ENCODE results near the gene TMEM63A. TPM values are rescaled to one million over a fixed set of nuclear protein-coding genes. Genes with fewer than 3 reads are reported as not detected.

The TMEM63A gene
- total RNA-seq, 1 donor from 2014 or later: 75.7 TPM

GRCh38 chr1:225846331-225847310, 35.6 kb downstream of the TMEM63A start:
- TF ChIP-seq CTCF (IDR thresholded peaks at IDR 0.05; ENCODE audit: unreplicated experiment): no peak
- Mint-ChIP-seq H3K9me3 (no peaks in the 10 kb centered on the region), H3K4me1 (peaks cover 14% of the 10 kb centered on the region), H3K36me3 (peaks cover 27% of the 10 kb centered on the region), H3K4me3 (no peak overlapping the region), H3K27me3 (ENCODE audit: low read depth) (no peaks in the 10 kb centered on the region), H3K27ac (no peak overlapping the region)
- no peak for DNase-seq (ENCODE audit: low spot score in 2 of 2, unreplicated experiment in 2 of 2)

GRCh38 chr1:225845571-225846259, 36.5 kb downstream of the TMEM63A start:
- TF ChIP-seq CTCF (IDR thresholded peaks at IDR 0.05; ENCODE audit: unreplicated experiment): peak; percentile 34
- Mint-ChIP-seq H3K27ac (peak overlapping the region; percentile 47), H3K4me3 (no peak overlapping the region), H3K36me3 (peaks cover 26% of the 10 kb centered on the region), H3K27me3 (ENCODE audit: low read depth) (no peaks in the 10 kb centered on the region), H3K9me3 (no peaks in the 10 kb centered on the region), H3K4me1 (peaks cover 14% of the 10 kb centered on the region)
- DNase-seq (ENCODE audit: low spot score in 2 of 2, unreplicated experiment in 2 of 2): peak; percentile 55 to 73

GRCh38 chr1:225845097-225845496, 37.1 kb downstream of the TMEM63A start:
- H3K36me3 Mint-ChIP-seq: peaks cover 24% of the 10 kb centered on the region
- H3K27me3 Mint-ChIP-seq (ENCODE audit: low read depth): no peaks in the 10 kb centered on the region
- H3K4me3 Mint-ChIP-seq: no peak overlapping the region
- no peak for DNase-seq (ENCODE audit: low spot score in 2 of 2, unreplicated experiment in 2 of 2)
- peaks cover 14% of the 10 kb centered on the region for H3K4me1 Mint-ChIP-seq
- no peak for TF ChIP-seq CTCF (IDR thresholded peaks at IDR 0.05; ENCODE audit: unreplicated experiment)
- no peak overlapping the region for H3K27ac Mint-ChIP-seq
- no peaks in the 10 kb centered on the region for H3K9me3 Mint-ChIP-seq

- Mint-ChIP-seq H3K27ac (no peak overlapping the region), H3K36me3 (peaks cover 21% of the 10 kb centered on the region), H3K27me3 (ENCODE audit: low read depth) (no peaks in the 10 kb centered on the region), H3K4me3 (no peak overlapping the region), H3K4me1 (peaks cover 14% of the 10 kb centered on the region), H3K9me3 (no peaks in the 10 kb centered on the region)
- TF ChIP-seq CTCF (IDR thresholded peaks at IDR 0.05; ENCODE audit: unreplicated experiment): no peak
- no peak for DNase-seq (ENCODE audit: low spot score in 2 of 2, unreplicated experiment in 2 of 2)
These were observed 37.7 kb downstream of the TMEM63A start for GRCh38 chr1:225844236-225845061.

GRCh38 chr1:225843426-225843795, 38.8 kb downstream of the TMEM63A start:
- no peak overlapping the region for H3K27ac Mint-ChIP-seq
- no peaks in the 10 kb centered on the region for H3K9me3 Mint-ChIP-seq
- H3K4me1 Mint-ChIP-seq: peaks cover 11% of the 10 kb centered on the region
- DNase-seq (ENCODE audit: low spot score in 2 of 2, unreplicated experiment in 2 of 2): no peak
- no peaks in the 10 kb centered on the region for H3K27me3 Mint-ChIP-seq (ENCODE audit: low read depth)
- no peak overlapping the region for H3K4me3 Mint-ChIP-seq
- no peak for TF ChIP-seq CTCF (IDR thresholded peaks at IDR 0.05; ENCODE audit: unreplicated experiment)
- peaks cover 16% of the 10 kb centered on the region for H3K36me3 Mint-ChIP-seq

Measured in mesothelial cell of epicardium (in vitro differentiated cells).